Measurements from ENCODE around the gene ZSCAN5C. TPM values are rescaled to one million over a fixed set of nuclear protein-coding genes. Genes with fewer than 3 reads are reported as not detected.
"Not testable (repeated sequence)": the region's sequence is repeated elsewhere in the genome, so short reads cannot be mapped to it uniquely, and the experiment has no call there.

The ZSCAN5C gene
- total RNA-seq, 1 donor from 2014 or later: not detected

DNA sequence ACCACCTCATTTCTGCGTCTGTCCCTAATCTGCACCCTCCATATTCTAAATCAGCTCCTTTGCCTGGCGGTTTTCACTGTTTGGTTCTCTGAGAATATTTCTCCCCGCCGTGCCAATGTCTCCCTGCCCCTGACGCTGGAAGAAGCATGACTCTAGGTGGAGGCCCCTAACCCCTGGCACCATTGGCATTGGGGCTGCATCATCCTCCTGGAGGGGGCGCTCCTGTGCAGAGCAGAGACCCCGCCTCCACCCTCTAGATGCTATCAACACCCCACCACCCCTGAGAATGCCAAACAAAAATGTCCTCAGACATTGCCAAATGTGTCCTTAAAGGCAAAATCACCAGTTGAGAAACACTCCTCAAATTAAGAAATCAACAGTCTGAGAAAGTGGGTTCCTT is 11.0 kb upstream of the ZSCAN5C start:
- no peak for DNase-seq (ENCODE audit: low read depth)
- FAIRE-seq: no peak
- no peaks in the 10 kb centered on the region for H3K4me1 ChIP-seq (ENCODE audit: insufficient read depth, low read length)
- no peaks in the 10 kb centered on the region for H3K27me3 ChIP-seq (ENCODE audit: insufficient read depth, low read length)
- peaks cover 8% of the 10 kb centered on the region for H3K27me3 Mint-ChIP-seq (ENCODE audit: low read depth, unreplicated experiment)
- H2AFZ ChIP-seq (ENCODE audit: low read depth, low read length): no peak overlapping the region
- H3K4me2 ChIP-seq (ENCODE audit: low read length): no peak overlapping the region
- H3K9me3 ChIP-seq (ENCODE audit: insufficient read depth, low read depth, low read length): no peaks in the 10 kb centered on the region
- no peaks in the 10 kb centered on the region for H3K9me3 Mint-ChIP-seq (ENCODE audit: unreplicated experiment)
- TF ChIP-seq, protein P1, sequence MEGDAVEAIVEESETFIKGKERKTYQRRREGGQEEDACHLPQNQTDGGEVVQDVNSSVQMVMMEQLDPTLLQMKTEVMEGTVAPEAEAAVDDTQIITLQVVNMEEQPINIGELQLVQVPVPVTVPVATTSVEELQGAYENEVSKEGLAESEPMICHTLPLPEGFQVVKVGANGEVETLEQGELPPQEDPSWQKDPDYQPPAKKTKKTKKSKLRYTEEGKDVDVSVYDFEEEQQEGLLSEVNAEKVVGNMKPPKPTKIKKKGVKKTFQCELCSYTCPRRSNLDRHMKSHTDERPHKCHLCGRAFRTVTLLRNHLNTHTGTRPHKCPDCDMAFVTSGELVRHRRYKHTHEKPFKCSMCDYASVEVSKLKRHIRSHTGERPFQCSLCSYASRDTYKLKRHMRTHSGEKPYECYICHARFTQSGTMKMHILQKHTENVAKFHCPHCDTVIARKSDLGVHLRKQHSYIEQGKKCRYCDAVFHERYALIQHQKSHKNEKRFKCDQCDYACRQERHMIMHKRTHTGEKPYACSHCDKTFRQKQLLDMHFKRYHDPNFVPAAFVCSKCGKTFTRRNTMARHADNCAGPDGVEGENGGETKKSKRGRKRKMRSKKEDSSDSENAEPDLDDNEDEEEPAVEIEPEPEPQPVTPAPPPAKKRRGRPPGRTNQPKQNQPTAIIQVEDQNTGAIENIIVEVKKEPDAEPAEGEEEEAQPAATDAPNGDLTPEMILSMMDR (IDR thresholded peaks at IDR 0.05; ENCODE audit: insufficient read depth, low read depth, low read length): no peak
- no peak for TF ChIP-seq EZH2 (IDR thresholded peaks at IDR 0.05; ENCODE audit: insufficient read depth, low read length)
- no peak overlapping the region for H3K4me3 ChIP-seq (ENCODE audit: insufficient read depth, low read depth, low read length)
- no peak overlapping the region for H3K27ac ChIP-seq (ENCODE audit: low read depth, low read length)
- H3K9ac ChIP-seq (ENCODE audit: low read length): no peak overlapping the region
- H3K27ac Mint-ChIP-seq (ENCODE audit: unreplicated experiment): no peak overlapping the region
- no peaks in the 10 kb centered on the region for H3K36me3 ChIP-seq (ENCODE audit: insufficient read depth, low read length)
- H3K36me3 Mint-ChIP-seq (ENCODE audit: low read depth, unreplicated experiment): no peaks in the 10 kb centered on the region
- H3K79me2 ChIP-seq (ENCODE audit: insufficient read depth, low read length): no peaks in the 10 kb centered on the region
- H3K4me3 Mint-ChIP-seq (ENCODE audit: unreplicated experiment): no peak overlapping the region
- no peaks in the 10 kb centered on the region for H4K20me1 ChIP-seq (ENCODE audit: insufficient read depth, low read length)
- no peaks in the 10 kb centered on the region for H3K4me1 Mint-ChIP-seq (ENCODE audit: low read depth, unreplicated experiment)

GRCh38 chr19:56191711-56192110 is 10.4 kb upstream of the ZSCAN5C start:
- Histone ChIP-seq H3K36me3 (ENCODE audit: insufficient read depth, low read length) (no peaks in the 10 kb centered on the region), H3K27ac (ENCODE audit: low read depth, low read length) (no peak overlapping the region), H3K4me1 (ENCODE audit: insufficient read depth, low read length) (no peaks in the 10 kb centered on the region), H3K4me3 (ENCODE audit: insufficient read depth, low read depth, low read length) (no peak overlapping the region), H3K27me3 (ENCODE audit: insufficient read depth, low read length) (no peaks in the 10 kb centered on the region), H3K9me3 (ENCODE audit: insufficient read depth, low read depth, low read length) (no peaks in the 10 kb centered on the region), H2AFZ (ENCODE audit: low read depth, low read length) (no peak overlapping the region), H3K9ac (ENCODE audit: low read length) (no peak overlapping the region), H3K79me2 (ENCODE audit: insufficient read depth, low read length) (no peaks in the 10 kb centered on the region), H3K4me2 (ENCODE audit: low read length) (no peak overlapping the region), H4K20me1 (ENCODE audit: insufficient read depth, low read length) (no peaks in the 10 kb centered on the region)
- FAIRE-seq: no peak
- no peaks in the 10 kb centered on the region for H3K36me3 Mint-ChIP-seq (ENCODE audit: low read depth, unreplicated experiment)
- DNase-seq (ENCODE audit: low read depth): no peak
- H3K4me3 Mint-ChIP-seq (ENCODE audit: unreplicated experiment): no peak overlapping the region
- no peaks in the 10 kb centered on the region for H3K9me3 Mint-ChIP-seq (ENCODE audit: unreplicated experiment)
- no peak for TF ChIP-seq EZH2 (IDR thresholded peaks at IDR 0.05; ENCODE audit: insufficient read depth, low read length)
- TF ChIP-seq, protein P1 (IDR thresholded peaks at IDR 0.05; ENCODE audit: insufficient read depth, low read depth, low read length): no peak
- H3K4me1 Mint-ChIP-seq (ENCODE audit: low read depth, unreplicated experiment): no peaks in the 10 kb centered on the region
- H3K27me3 Mint-ChIP-seq (ENCODE audit: low read depth, unreplicated experiment): peaks cover 8% of the 10 kb centered on the region
- H3K27ac Mint-ChIP-seq (ENCODE audit: unreplicated experiment): no peak overlapping the region

- H3K9me3 Mint-ChIP-seq (ENCODE audit: unreplicated experiment): no peaks in the 10 kb centered on the region
- no peak overlapping the region for H3K4me3 Mint-ChIP-seq (ENCODE audit: unreplicated experiment)
- no peak for TF ChIP-seq EZH2 (IDR thresholded peaks at IDR 0.05; ENCODE audit: insufficient read depth, low read length)
- TF ChIP-seq, protein P1 (IDR thresholded peaks at IDR 0.05; ENCODE audit: insufficient read depth, low read depth, low read length): no peak
- H3K4me2 ChIP-seq (ENCODE audit: low read length): no peak overlapping the region
- H3K4me1 ChIP-seq (ENCODE audit: insufficient read depth, low read length): no peaks in the 10 kb centered on the region
- no peaks in the 10 kb centered on the region for H3K79me2 ChIP-seq (ENCODE audit: insufficient read depth, low read length)
- H3K27me3 Mint-ChIP-seq (ENCODE audit: low read depth, unreplicated experiment): peaks cover 8% of the 10 kb centered on the region
- H3K27ac Mint-ChIP-seq (ENCODE audit: unreplicated experiment): no peak overlapping the region
- DNase-seq (ENCODE audit: low read depth): no peak
- H3K36me3 ChIP-seq (ENCODE audit: insufficient read depth, low read length): no peaks in the 10 kb centered on the region
- no peaks in the 10 kb centered on the region for H3K9me3 ChIP-seq (ENCODE audit: insufficient read depth, low read depth, low read length)
- H2AFZ ChIP-seq (ENCODE audit: low read depth, low read length): no peak overlapping the region
- no peaks in the 10 kb centered on the region for H3K36me3 Mint-ChIP-seq (ENCODE audit: low read depth, unreplicated experiment)
- no peaks in the 10 kb centered on the region for H3K27me3 ChIP-seq (ENCODE audit: insufficient read depth, low read length)
- H3K4me3 ChIP-seq (ENCODE audit: insufficient read depth, low read depth, low read length): no peak overlapping the region
- H3K27ac ChIP-seq (ENCODE audit: low read depth, low read length): no peak overlapping the region
- H4K20me1 ChIP-seq (ENCODE audit: insufficient read depth, low read length): no peaks in the 10 kb centered on the region
- no peaks in the 10 kb centered on the region for H3K4me1 Mint-ChIP-seq (ENCODE audit: low read depth, unreplicated experiment)
- no peak for FAIRE-seq
- H3K9ac ChIP-seq (ENCODE audit: low read length): no peak overlapping the region
Observed at GRCh38 chr19:56193981-56194640, 8.0 kb upstream of the ZSCAN5C start.

DNA sequence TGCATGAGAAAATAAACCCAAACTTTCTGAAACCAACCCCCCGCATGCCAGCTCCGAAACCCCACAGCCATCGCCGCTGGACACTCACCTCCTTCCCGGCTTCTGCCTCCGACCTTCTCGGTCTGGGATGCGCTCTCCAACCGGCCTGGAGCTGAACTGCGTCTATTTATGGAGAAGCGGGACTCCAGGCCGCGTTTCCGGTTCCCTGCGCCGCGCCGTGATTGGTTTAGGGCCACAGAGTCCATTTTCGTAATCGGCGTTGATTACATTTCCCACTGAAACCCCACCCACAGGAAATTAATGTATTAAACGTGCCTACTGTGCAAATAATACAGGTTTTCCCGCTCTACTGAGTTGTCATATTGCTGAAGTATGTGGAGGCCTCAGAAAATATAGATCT is 4.4 kb upstream of the ZSCAN5C start, which contains the start of gene ZSCAN5B:
Gene ZSCAN5B (minus strand): TSS at position 138 of the 400 bp plus-strand sequence. CDS start 4,731 bp downstream, outside the sequence.
- H3K27ac ChIP-seq (ENCODE audit: low read depth, low read length); DNase-seq (ENCODE audit: low read depth); H3K36me3 Mint-ChIP-seq (ENCODE audit: low read depth, unreplicated experiment); H2AFZ ChIP-seq (ENCODE audit: low read depth, low read length); H3K4me1 ChIP-seq (ENCODE audit: insufficient read depth, low read length); H3K79me2 ChIP-seq (ENCODE audit: insufficient read depth, low read length); H3K9me3 ChIP-seq (ENCODE audit: insufficient read depth, low read depth, low read length); H3K9me3 Mint-ChIP-seq (ENCODE audit: unreplicated experiment); H3K27ac Mint-ChIP-seq (ENCODE audit: unreplicated experiment); H3K9ac ChIP-seq (ENCODE audit: low read length); H3K4me1 Mint-ChIP-seq (ENCODE audit: low read depth, unreplicated experiment); H3K4me2 ChIP-seq (ENCODE audit: low read length); H3K27me3 ChIP-seq (ENCODE audit: insufficient read depth, low read length); H3K27me3 Mint-ChIP-seq (ENCODE audit: low read depth, unreplicated experiment); H4K20me1 ChIP-seq (ENCODE audit: insufficient read depth, low read length); H3K4me3 ChIP-seq (ENCODE audit: insufficient read depth, low read depth, low read length); FAIRE-seq; H3K4me3 Mint-ChIP-seq (ENCODE audit: unreplicated experiment); H3K36me3 ChIP-seq (ENCODE audit: insufficient read depth, low read length): not testable (repeated sequence)

Data from astrocyte (in vitro differentiated cells and primary cell).